HG02763 (cell line): ENCODE results near the gene BRSK2.
"Not testable (repeated sequence)": the region's sequence is repeated elsewhere in the genome, so short reads cannot be mapped to it uniquely, and the experiment has no call there.

ENCODE experiments used
- ATAC-seq: cut with Tn5 transposase; IDR thresholded peaks from one replicate; pipeline ENCODE4 v1.9.1; 2021; ENCODE audit warnings: mild to moderate bottlenecking, moderate library complexity; ENCODE audit not compliant: unreplicated experiment

The BRSK2 gene

GRCh38 chr11:1389932-1390568 lies at the start of gene BRSK2:
Gene BRSK2, plus strand, starts transcription at chr11:1389934. Its CDS starts 351 bp downstream, at chr11:1390285.
- ATAC-seq: no peak

- ATAC-seq: no peak
These were observed 49.6 kb upstream of the BRSK2 start for GRCh38 chr11:1340111-1340510.

GRCh38 chr11:1341226-1341625 lies 48.5 kb upstream of the BRSK2 start:
- not testable (repeated sequence) for ATAC-seq

- ATAC-seq: no peak
These were observed 47.7 kb upstream of the BRSK2 start for GRCh38 chr11:1341928-1342524.

GRCh38 chr11:1342946-1343345 lies 46.8 kb upstream of the BRSK2 start:
- no peak for ATAC-seq

GRCh38 chr11:1343391-1344055 lies 46.2 kb upstream of the BRSK2 start:
- ATAC-seq: no peak

GRCh38 chr11:1344056-1344635 lies 45.6 kb upstream of the BRSK2 start:
- no peak for ATAC-seq

- ATAC-seq: no peak
These were observed 43.8 kb upstream of the BRSK2 start for GRCh38 chr11:1345737-1346513.

GRCh38 chr11:1346669-1347390 lies 42.9 kb upstream of the BRSK2 start:
- no peak for ATAC-seq

GRCh38 chr11:1347411-1347999 lies 42.2 kb upstream of the BRSK2 start:
- not testable (repeated sequence) for ATAC-seq

- ATAC-seq: no peak
These were observed 41.5 kb upstream of the BRSK2 start for GRCh38 chr11:1348146-1348795.

- no peak for ATAC-seq
These were observed 40.9 kb upstream of the BRSK2 start for GRCh38 chr11:1348796-1349326.

- ATAC-seq: no peak
These were observed 40.2 kb upstream of the BRSK2 start for GRCh38 chr11:1349327-1350041.

GRCh38 chr11:1350086-1350725 lies 39.5 kb upstream of the BRSK2 start:
- no peak for ATAC-seq

GRCh38 chr11:1351278-1351937 lies 38.3 kb upstream of the BRSK2 start:
- ATAC-seq: no peak

GRCh38 chr11:1352696-1353382 lies 36.9 kb upstream of the BRSK2 start:
- ATAC-seq: no peak
